AG09319 (cell line): ENCODE results near the gene SPAG6.
A peak's percentile ranks its signal among the peaks of the same experiment; 100 is the strongest.

Experiments used
- DNase-seq: peaks from one replicate; pipeline ENCODE4 v3.0.0-alpha.2; 2010; ENCODE audit warnings: low read depth; ENCODE audit errors: extremely low read depth
- TF ChIP-seq, protein P1 (sequence below): IDR thresholded peaks from 2 replicates; pipeline ENCODE4 v1.5.1; 2011; ENCODE audit warnings: low read depth, mild to moderate bottlenecking, inconsistent platforms, low read length, moderate library complexity

SPAG6 gene

DNA sequence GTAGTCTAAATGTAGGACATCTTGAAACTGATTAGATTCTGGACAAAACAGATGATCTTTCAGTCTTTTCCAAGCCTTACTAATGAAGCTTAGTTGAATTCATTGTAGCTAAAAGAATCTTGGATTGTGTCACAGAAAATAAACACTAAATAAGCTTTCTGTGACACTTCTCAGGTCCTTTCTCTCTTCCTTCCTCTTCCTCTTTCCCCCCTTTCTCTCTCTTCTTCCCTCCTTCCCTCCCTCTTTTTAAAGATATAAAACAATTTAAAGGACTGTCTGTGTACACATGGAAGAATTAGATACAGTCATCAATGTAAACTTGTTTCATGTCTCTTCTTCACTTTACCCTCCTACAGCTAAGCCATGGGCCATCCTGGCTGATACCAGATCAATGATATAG lies 34.4 kb upstream of the SPAG6 start:
- TF ChIP-seq, protein P1, sequence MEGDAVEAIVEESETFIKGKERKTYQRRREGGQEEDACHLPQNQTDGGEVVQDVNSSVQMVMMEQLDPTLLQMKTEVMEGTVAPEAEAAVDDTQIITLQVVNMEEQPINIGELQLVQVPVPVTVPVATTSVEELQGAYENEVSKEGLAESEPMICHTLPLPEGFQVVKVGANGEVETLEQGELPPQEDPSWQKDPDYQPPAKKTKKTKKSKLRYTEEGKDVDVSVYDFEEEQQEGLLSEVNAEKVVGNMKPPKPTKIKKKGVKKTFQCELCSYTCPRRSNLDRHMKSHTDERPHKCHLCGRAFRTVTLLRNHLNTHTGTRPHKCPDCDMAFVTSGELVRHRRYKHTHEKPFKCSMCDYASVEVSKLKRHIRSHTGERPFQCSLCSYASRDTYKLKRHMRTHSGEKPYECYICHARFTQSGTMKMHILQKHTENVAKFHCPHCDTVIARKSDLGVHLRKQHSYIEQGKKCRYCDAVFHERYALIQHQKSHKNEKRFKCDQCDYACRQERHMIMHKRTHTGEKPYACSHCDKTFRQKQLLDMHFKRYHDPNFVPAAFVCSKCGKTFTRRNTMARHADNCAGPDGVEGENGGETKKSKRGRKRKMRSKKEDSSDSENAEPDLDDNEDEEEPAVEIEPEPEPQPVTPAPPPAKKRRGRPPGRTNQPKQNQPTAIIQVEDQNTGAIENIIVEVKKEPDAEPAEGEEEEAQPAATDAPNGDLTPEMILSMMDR = no peak
- DNase-seq = no peak

- DNase-seq = no peak
- TF ChIP-seq, protein P1 = no peak
These were observed 30.4 kb upstream of the SPAG6 start for GRCh38 chr10:22314852-22315251.

GRCh38 chr10:22315455-22316285 lies 29.6 kb upstream of the SPAG6 start:
- TF ChIP-seq, protein P1 = no peak

GRCh38 chr10:22316286-22317075 lies 28.8 kb upstream of the SPAG6 start, which contains the start of gene COMMD3:
Gene COMMD3, plus strand, starts transcription at chr10:22316388. Its CDS starts 30 bp downstream, at chr10:22316418.
- TF ChIP-seq, protein P1 = no peak
- peak; percentile 58 for DNase-seq

More at GRCh38 chr10:22315455-22316285, 29.6 kb upstream of the SPAG6 start:
- no peak for DNase-seq

DNA sequence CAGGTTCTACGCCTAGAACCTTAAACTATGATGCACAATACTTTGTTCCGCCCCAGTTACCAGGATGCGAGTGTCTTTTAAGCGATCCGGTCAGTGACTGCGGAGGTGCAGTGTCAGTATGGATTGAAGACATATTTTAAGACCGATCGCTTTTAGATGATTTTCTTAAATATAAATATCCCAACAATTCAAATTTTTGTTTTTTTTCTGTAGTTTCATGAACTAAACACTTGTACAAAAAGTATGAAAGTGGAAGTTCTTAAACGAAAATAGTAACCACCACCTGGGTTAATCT lies 28.3 kb upstream of the SPAG6 start:
- no peak for DNase-seq
- TF ChIP-seq, protein P1 = no peak

GRCh38 chr10:22317771-22318565 lies 27.3 kb upstream of the SPAG6 start:
- TF ChIP-seq, protein P1 = no peak
- no peak for DNase-seq
